SK-N-SH (cell line): ENCODE data around the gene COL4A2.

ENCODE experiments used
- CTCF ChIP-seq: fragments of 200-600 bp; sonication (generic); IDR thresholded peaks from 2 replicates; pipeline ENCODE4 v1.6.1; 2017; ENCODE audit warnings: antibody characterized with exemption, mild to moderate bottlenecking, moderate library complexity
- EP300 ChIP-seq, 2 experiments: IDR thresholded peaks; 2 replicates each; pipeline versions ENCODE4 v1.4.0 to v1.6.1; 2012; ENCODE audit warnings: borderline replicate concordance in 1 of 2, low read depth in 1 of 2, low read length in 1 of 2
- POLR2AphosphoS5 ChIP-seq: IDR thresholded peaks from 2 replicates; pipeline ENCODE4 v1.6.1; 2012; ENCODE audit warnings: low read depth, low read length
- REST ChIP-seq: IDR thresholded peaks from 2 replicates; pipeline ENCODE4 v1.6.1; 2012; ENCODE audit warnings: mild to moderate bottlenecking, low read depth, low read length, moderate library complexity
- RFX5 ChIP-seq: IDR thresholded peaks from 2 replicates; pipeline ENCODE4 v1.6.1; 2012; ENCODE audit warnings: mild to moderate bottlenecking, improper control_type of control experiment, low read length
- SMC3 ChIP-seq: IDR thresholded peaks from 2 replicates; pipeline ENCODE4 v1.6.1; 2012; ENCODE audit warnings: low read depth, low read length, improper control_type of control experiment
- YY1 ChIP-seq: IDR thresholded peaks from 2 replicates; pipeline ENCODE4 v1.4.0; 2012; ENCODE audit warnings: low read depth, mild to moderate bottlenecking

DNA sequence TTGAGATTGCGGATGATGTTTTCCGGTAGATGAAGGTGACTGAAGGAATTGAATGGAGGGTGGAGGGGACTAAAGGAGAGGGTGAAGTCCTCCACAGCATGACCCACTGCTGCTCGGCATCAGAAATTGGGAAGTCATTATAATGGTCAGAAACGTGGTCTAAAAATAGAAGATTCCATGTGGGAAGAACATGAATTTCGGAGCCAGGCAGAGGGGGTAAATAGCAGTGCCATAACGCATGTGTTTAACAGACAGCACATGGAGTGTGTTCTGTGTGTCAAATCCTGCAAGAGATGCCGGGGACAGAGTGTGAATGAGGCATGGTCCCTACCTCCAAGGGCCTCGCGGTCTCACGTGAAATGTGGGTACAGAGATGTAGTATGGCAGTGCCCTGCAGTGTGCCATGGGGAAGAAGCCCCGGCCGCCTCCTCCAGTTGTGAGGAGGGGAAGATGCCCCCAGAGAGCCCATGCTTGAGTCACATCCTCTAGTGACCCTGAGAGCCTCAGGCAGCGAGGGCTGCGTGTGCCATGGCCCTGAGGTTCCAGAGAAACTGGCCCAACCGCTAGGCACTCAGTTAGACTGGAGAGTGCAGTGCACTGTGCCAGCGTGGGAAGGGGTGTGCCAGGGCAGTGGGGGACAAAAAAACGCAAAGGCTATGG is 106.1 kb downstream of the COL4A2 start:
- TF ChIP-seq RFX5 = no peak
- no peak for TF ChIP-seq CTCF
- TF ChIP-seq POLR2AphosphoS5 = no peak
- no peak for TF ChIP-seq YY1
- no peak for TF ChIP-seq REST
- TF ChIP-seq EP300 (IDR thresholded peaks at IDR 0.05; ENCODE audit: borderline replicate concordance in 1 of 2, low read depth in 1 of 2, low read length in 1 of 2) = no peak
- TF ChIP-seq SMC3 = no peak
